ENCODE results near the gene EIF2A. TPM values are rescaled to one million over a fixed set of nuclear protein-coding genes. Genes with fewer than 3 reads are reported as not detected.

EIF2A gene
- polyA plus RNA-seq, result 55.2 and 72.3 TPM in 2 replicates

GRCh38 chr3:150546226-150547044 is at the start of gene EIF2A, which contains the start of gene SERP1:
Gene EIF2A, plus strand, starts transcription at chr3:150546787. Its CDS starts 16 bp downstream, at chr3:150546803.
Gene SERP1, minus strand, starts transcription at chr3:150546496. Its CDS starts 361 bp downstream, at chr3:150546135.

GRCh38 chr3:150603153-150603979 is 56.8 kb downstream of the EIF2A start, which contains the start of gene SELENOT:
Gene SELENOT, plus strand, starts transcription at chr3:150603321. Its CDS starts 42 bp downstream, at chr3:150603363.

Other genes starting within 250 kb of the EIF2A start
- 48.1 and 60.1 TPM in 2 replicates for gene TSC22D2, start 138.5 kb upstream of the EIF2A start, polyA plus RNA-seq
- 129 and 138 TPM in 2 replicates for gene SERP1, start 291 bp upstream of the EIF2A start, polyA plus RNA-seq
- 130 and 180 TPM in 2 replicates for gene SELENOT, start 56.5 kb downstream of the EIF2A start, polyA plus RNA-seq
- gene ERICH6, start 157.1 kb downstream of the EIF2A start, polyA plus RNA-seq, result 0.79 TPM in 1 of 2 replicates, not detected in the other
- 26.8 and 29.7 TPM in 2 replicates for gene SIAH2, start 216.4 kb downstream of the EIF2A start, polyA plus RNA-seq

Measured in Purkinje cell (primary cell).